Astrocyte (in vitro differentiated cells and primary cell): Measurements from ENCODE around the gene HOXD12. TPM values are rescaled to one million over a fixed set of nuclear protein-coding genes. Genes with fewer than 3 reads are reported as not detected.

ENCODE experiments used
- DNase-seq: peaks from one replicate; pipeline ENCODE4 v3.0.0-alpha.2; 2010; ENCODE audit warnings: low read depth
- FAIRE-seq: peaks from 2 replicates; lab custom pipeline; 2011; peaks lifted over from hg19 to GRCh38; lab: Jason Lieb, UNC
- H2AFZ ChIP-seq: 2 replicates; pipeline ENCODE4 v1.6.0; 2012; ENCODE audit warnings: low read depth, low read length, inconsistent platforms
- H3K27ac ChIP-seq: 2 replicates; pipeline ENCODE4 v1.5.1; 2011; ENCODE audit warnings: low read depth, low read length, inconsistent platforms
- H3K27me3 ChIP-seq: 2 replicates; pipeline ENCODE4 v1.6.0; 2011; ENCODE audit warnings: low read length, inconsistent platforms; ENCODE audit not compliant: insufficient read depth
- H3K36me3 ChIP-seq: 2 replicates; pipeline ENCODE4 v1.5.1; 2011; ENCODE audit warnings: low read length, inconsistent platforms; ENCODE audit not compliant: insufficient read depth
- H3K4me1 ChIP-seq: 2 replicates; pipeline ENCODE4 v1.5.1; 2011; ENCODE audit warnings: low read length, inconsistent platforms; ENCODE audit not compliant: insufficient read depth
- H3K4me2 ChIP-seq: 2 replicates; pipeline ENCODE4 v1.6.0; 2012; ENCODE audit warnings: low read length, inconsistent platforms
- H3K4me3 ChIP-seq: 2 replicates; pipeline ENCODE4 v1.5.1; 2011; ENCODE audit warnings: low read depth, mild to moderate bottlenecking, low read length, inconsistent platforms; ENCODE audit not compliant: insufficient read depth
- H3K79me2 ChIP-seq: 2 replicates; pipeline ENCODE4 v1.6.0; 2012; ENCODE audit warnings: mild to moderate bottlenecking, low read length, inconsistent platforms; ENCODE audit not compliant: insufficient read depth
- H3K9ac ChIP-seq: 2 replicates; pipeline ENCODE4 v1.6.0; 2012; ENCODE audit warnings: mild to moderate bottlenecking, low read length, inconsistent platforms
- H3K9me3 ChIP-seq: 2 replicates; pipeline ENCODE4 v1.5.1; 2012; ENCODE audit warnings: low read depth, mild to moderate bottlenecking, low read length, inconsistent platforms; ENCODE audit not compliant: insufficient read depth
- H4K20me1 ChIP-seq: 2 replicates; pipeline ENCODE4 v1.6.0; 2012; ENCODE audit warnings: low read length, inconsistent platforms; ENCODE audit not compliant: insufficient read depth
- H3K27ac Mint-ChIP-seq: one replicate; pipeline ENCODE4 v1.8.0; 2021; ENCODE audit warnings: mild to moderate bottlenecking, mixed read lengths; ENCODE audit not compliant: unreplicated experiment
- H3K27me3 Mint-ChIP-seq: one replicate; pipeline ENCODE4 v1.8.0; 2021; ENCODE audit warnings: low read depth, mixed read lengths; ENCODE audit not compliant: unreplicated experiment
- H3K36me3 Mint-ChIP-seq: one replicate; pipeline ENCODE4 v1.8.0; 2021; ENCODE audit warnings: low read depth, mixed read lengths; ENCODE audit not compliant: unreplicated experiment
- H3K4me1 Mint-ChIP-seq: one replicate; pipeline ENCODE4 v1.8.0; 2021; ENCODE audit warnings: low read depth, mixed read lengths; ENCODE audit not compliant: unreplicated experiment
- H3K4me3 Mint-ChIP-seq: one replicate; pipeline ENCODE4 v1.8.0; 2021; ENCODE audit warnings: mild to moderate bottlenecking, moderate library complexity, mixed read lengths; ENCODE audit not compliant: unreplicated experiment
- H3K9me3 Mint-ChIP-seq: one replicate; pipeline ENCODE4 v1.8.0; 2021; ENCODE audit warnings: mild to moderate bottlenecking, mixed read lengths; ENCODE audit not compliant: unreplicated experiment
- EZH2 ChIP-seq: IDR thresholded peaks from 2 replicates; pipeline ENCODE4 v1.6.1; 2012; ENCODE audit warnings: mild to moderate bottlenecking, low read length, inconsistent platforms; ENCODE audit not compliant: insufficient read depth
- microRNA-seq: library from miRNA; unstranded; fragments of <30 nt; microRNA quantifications from one replicate; pipeline ENCODE4 v1.2.0, GENCODE V29; 2020
- total RNA-seq: library from RNA; stranded (reverse); gene quantifications from 2 replicates; pipeline ENCODE4 v1.2.1, GENCODE V29; 2021
- TF ChIP-seq, protein P1 (sequence below): IDR thresholded peaks from 2 replicates; pipeline ENCODE4 v1.5.1; 2011; ENCODE audit warnings: low read depth, mild to moderate bottlenecking, inconsistent platforms, low read length, moderate library complexity; ENCODE audit not compliant: insufficient read depth

HOXD12 gene
- total RNA-seq, 1 donor from 2014 or later = not detected

GRCh38 chr2:176150584-176151441 is 51.2 kb downstream of the HOXD12 start:
- no peak overlapping the region for H2AFZ ChIP-seq
- Mint-ChIP-seq H3K4me3 (no peak overlapping the region), H3K9me3 (peaks cover 36% of the 10 kb centered on the region), H3K27me3 (peaks cover 91% of the 10 kb centered on the region), H3K4me1 (no peaks in the 10 kb centered on the region), H3K27ac (no peak overlapping the region), H3K36me3 (peaks cover 2% of the 10 kb centered on the region)
- H3K4me3 ChIP-seq = peak overlapping the region; percentile 55
- H4K20me1 ChIP-seq = no peaks in the 10 kb centered on the region
- DNase-seq = no peak
- no peak overlapping the region for H3K9ac ChIP-seq
- no peaks in the 10 kb centered on the region for H3K36me3 ChIP-seq
- TF ChIP-seq EZH2 = no peak
- TF ChIP-seq, protein P1, sequence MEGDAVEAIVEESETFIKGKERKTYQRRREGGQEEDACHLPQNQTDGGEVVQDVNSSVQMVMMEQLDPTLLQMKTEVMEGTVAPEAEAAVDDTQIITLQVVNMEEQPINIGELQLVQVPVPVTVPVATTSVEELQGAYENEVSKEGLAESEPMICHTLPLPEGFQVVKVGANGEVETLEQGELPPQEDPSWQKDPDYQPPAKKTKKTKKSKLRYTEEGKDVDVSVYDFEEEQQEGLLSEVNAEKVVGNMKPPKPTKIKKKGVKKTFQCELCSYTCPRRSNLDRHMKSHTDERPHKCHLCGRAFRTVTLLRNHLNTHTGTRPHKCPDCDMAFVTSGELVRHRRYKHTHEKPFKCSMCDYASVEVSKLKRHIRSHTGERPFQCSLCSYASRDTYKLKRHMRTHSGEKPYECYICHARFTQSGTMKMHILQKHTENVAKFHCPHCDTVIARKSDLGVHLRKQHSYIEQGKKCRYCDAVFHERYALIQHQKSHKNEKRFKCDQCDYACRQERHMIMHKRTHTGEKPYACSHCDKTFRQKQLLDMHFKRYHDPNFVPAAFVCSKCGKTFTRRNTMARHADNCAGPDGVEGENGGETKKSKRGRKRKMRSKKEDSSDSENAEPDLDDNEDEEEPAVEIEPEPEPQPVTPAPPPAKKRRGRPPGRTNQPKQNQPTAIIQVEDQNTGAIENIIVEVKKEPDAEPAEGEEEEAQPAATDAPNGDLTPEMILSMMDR = no peak
- H3K4me1 ChIP-seq = no peaks in the 10 kb centered on the region
- H3K9me3 ChIP-seq = peaks cover 2% of the 10 kb centered on the region
- peaks cover 85% of the 10 kb centered on the region for H3K27me3 ChIP-seq
- no peak for FAIRE-seq
- H3K27ac ChIP-seq = no peak overlapping the region
- H3K4me2 ChIP-seq = peak overlapping the region; percentile 81
- no peaks in the 10 kb centered on the region for H3K79me2 ChIP-seq

- Mint-ChIP-seq H3K9me3 (peaks cover 36% of the 10 kb centered on the region), H3K4me1 (no peaks in the 10 kb centered on the region), H3K4me3 (no peak within 1 kb of the TSS), H3K27ac (no peak within 1 kb of the TSS), H3K36me3 (peaks cover 2% of the 10 kb centered on the region), H3K27me3 (peaks cover 91% of the 10 kb centered on the region)
- no peaks in the 10 kb centered on the region for H3K79me2 ChIP-seq
- peak within 1 kb of the TSS; percentile 57 for H3K4me3 ChIP-seq
- H3K4me2 ChIP-seq = peak within 1 kb of the TSS; percentile 81
- peak within 1 kb of the TSS; percentile 37 for H2AFZ ChIP-seq
- TF ChIP-seq EZH2 = peak; percentile 65
- TF ChIP-seq, protein P1 = no peak
- H3K4me1 ChIP-seq = no peaks in the 10 kb centered on the region
- peaks cover 2% of the 10 kb centered on the region for H3K9me3 ChIP-seq
- DNase-seq = peak; percentile 56
- no peak for FAIRE-seq
- H4K20me1 ChIP-seq = no peaks in the 10 kb centered on the region
- H3K36me3 ChIP-seq = no peaks in the 10 kb centered on the region
- peak within 1 kb of the TSS; percentile 12 for H3K27ac ChIP-seq
- H3K27me3 ChIP-seq = peaks cover 85% of the 10 kb centered on the region
- peak within 1 kb of the TSS; percentile 81 for H3K9ac ChIP-seq
These were observed 52.1 kb downstream of the HOXD12 start, which contains the start of gene HOXD4 for GRCh38 chr2:176151442-176152287. TSS of gene HOXD4 (plus strand) at chr2:176151550. CDS start at chr2:176151634, 84 bp downstream.

Small RNA genes within 50 kb of the gene (microRNA-seq; reads per million reads assigned to microRNA genes)
- gene MIR10B = 449 reads per million, percentile 76 among the genes with 10 or more reads in this experiment

Other genes with a start within 250 kb of the HOXD12 start
- 34.8 and 42.4 TPM in 2 replicates for gene LNPK, start 97.5 kb upstream of the HOXD12 start, total RNA-seq
- not detected in 2 replicates for gene EVX2, start 15.8 kb upstream of the HOXD12 start, total RNA-seq
- gene HOXD13, start 7.1 kb upstream of the HOXD12 start, total RNA-seq = not detected in 2 replicates
- gene HOXD11, start 7.5 kb downstream of the HOXD12 start, total RNA-seq = not detected in 2 replicates
- gene HOXD10, start 17.0 kb downstream of the HOXD12 start, total RNA-seq = not detected in 2 replicates
- not detected in 2 replicates for gene HOXD9, start 22.9 kb downstream of the HOXD12 start, total RNA-seq
- gene HOXD8, start 29.9 kb downstream of the HOXD12 start, total RNA-seq = not detected in 2 replicates
- not detected in 2 replicates for gene HOXD4, start 51.8 kb downstream of the HOXD12 start, total RNA-seq
- not detected in 2 replicates for gene HOXD3, start 57.5 kb downstream of the HOXD12 start, total RNA-seq
- not detected in 2 replicates for gene HOXD1, start 88.9 kb downstream of the HOXD12 start, total RNA-seq
- gene MTX2, start 169.6 kb downstream of the HOXD12 start, total RNA-seq = 25.2 and 29.0 TPM in 2 replicates